H1 (cell line): ENCODE measurements around the gene MZF1. TPM values are rescaled to one million over a fixed set of nuclear protein-coding genes. Genes with fewer than 3 reads are reported as not detected.
A peak's percentile ranks its signal among the peaks of the same experiment; 100 is the strongest.

Source experiments
- CTCF ChIA-PET: fragments of 300-600 bp; sonication (Branson Sonifier 250); formaldehyde crosslinking; loops from one replicate; lab custom pipeline; 2021; ENCODE audit not compliant: partially characterized antibody; lab: Charles Lee
- POLR2A ChIA-PET: fragments of 300-600 bp; sonication (Branson Sonifier 250); formaldehyde crosslinking; loops from one replicate; lab custom pipeline; 2021; ENCODE audit warnings: inconsistent platforms; ENCODE audit not compliant: partially characterized antibody; lab: Charles Lee
- DNase-seq, 2 experiments: peaks; one replicate each; pipeline versions ENCODE4 v3.0.0 to v3.0.0-alpha.2; 2010 to 2022; ENCODE audit warnings: low spot score in 2 of 2, low read depth in 1 of 2, mixed read lengths in 1 of 2
- FAIRE-seq: peaks from 2 replicates; lab custom pipeline; 2011; peaks lifted over from hg19 to GRCh38; lab: Jason Lieb, UNC
- H2AFZ ChIP-seq: 2 replicates; pipeline ENCODE4 v1.8.1; 2012; ENCODE audit warnings: low read length, inconsistent platforms
- H2AK5ac ChIP-seq: 2 replicates; pipeline ENCODE4 v1.6.1; 2013; ENCODE audit warnings: low read depth, low read length
- H2BK120ac ChIP-seq: replicated peaks from 2 replicates; pipeline ENCODE3; 2013; ENCODE audit warnings: low read depth, low read length, inconsistent platforms
- H2BK12ac ChIP-seq: 2 replicates; pipeline ENCODE4 v1.6.1; 2013; ENCODE audit warnings: low read depth, low read length
- H2BK15ac ChIP-seq: 2 replicates; pipeline ENCODE4 v1.6.1; 2013; ENCODE audit warnings: low read length
- H2BK20ac ChIP-seq: 2 replicates; pipeline ENCODE4 v1.6.1; 2013; ENCODE audit warnings: low read length
- H2BK5ac ChIP-seq: 2 replicates; pipeline ENCODE4 v1.6.1; 2013; ENCODE audit warnings: low read depth, low read length
- H3K14ac ChIP-seq: 2 replicates; pipeline ENCODE4 v1.6.1; 2013; ENCODE audit warnings: inconsistent platforms; ENCODE audit not compliant: insufficient read length
- H3K18ac ChIP-seq: 2 replicates; pipeline ENCODE4 v1.6.1; 2013; ENCODE audit warnings: low read length; ENCODE audit errors: extremely low read depth
- H3K23ac ChIP-seq: 2 replicates; pipeline ENCODE4 v1.6.1; 2013; ENCODE audit warnings: inconsistent platforms; ENCODE audit not compliant: insufficient read length
- H3K23me2 ChIP-seq: 2 replicates; pipeline ENCODE4 v1.6.1; 2013; ENCODE audit warnings: low read depth, low read length
- H3K27ac ChIP-seq: 2 replicates; pipeline ENCODE4 v1.6.1; 2011; ENCODE audit warnings: low read depth, low read length, inconsistent platforms
- H3K27me3 ChIP-seq, 4 experiments: replicated peaks in 1 of 4; 1 replicate in 1 of 4; 2 replicates in 3 of 4; pipeline versions ENCODE4 v1.6.1 to v1.8.1; 2011 to 2013; ENCODE audit warnings: low read length in 3 of 4, mild to moderate bottlenecking in 3 of 4, inconsistent platforms in 2 of 4, mixed read lengths in 2 of 4, moderate library complexity in 1 of 4; ENCODE audit not compliant: control insufficient read depth in 3 of 4, insufficient read depth in 3 of 4; ENCODE audit errors: extremely low read depth in 1 of 4
- H3K36me3 ChIP-seq, 4 experiments: 2 replicates each; pipeline versions ENCODE4 v1.6.1 to v1.8.1; 2011 to 2013; ENCODE audit warnings: mild to moderate bottlenecking in 4 of 4, low read length in 3 of 4, moderate library complexity in 2 of 4, control low read depth in 1 of 4, inconsistent platforms in 1 of 4; ENCODE audit not compliant: insufficient read depth in 4 of 4, control insufficient read depth in 2 of 4
- H3K4ac ChIP-seq: replicated peaks from 2 replicates; pipeline ENCODE3; 2013; ENCODE audit warnings: low read length, low read depth, mixed read lengths, inconsistent platforms; ENCODE audit not compliant: insufficient read length
- H3K4me1 ChIP-seq, 4 experiments: replicated peaks in 1 of 4; 1 replicate in 1 of 4; 2 replicates in 3 of 4; pipeline versions ENCODE4 v1.6.1 to v1.8.1; 2011 to 2013; ENCODE audit warnings: low read length in 3 of 4, inconsistent platforms in 2 of 4, mixed read lengths in 1 of 4; ENCODE audit not compliant: insufficient read depth in 4 of 4, control insufficient read depth in 3 of 4
- H3K4me2 ChIP-seq, 2 experiments: 2 replicates each; pipeline versions ENCODE4 v1.6.1 to v1.8.1; 2011 to 2013; ENCODE audit warnings: low read depth in 2 of 2, low read length in 2 of 2, control low read depth in 1 of 2, inconsistent platforms in 1 of 2, mild to moderate bottlenecking in 1 of 2; ENCODE audit not compliant: insufficient read depth in 1 of 2
- H3K4me3 ChIP-seq, 4 experiments: fragments of 200-600, 300-600 bp in 1 of 4; sonication (generic), shearing (Covaris generic), sonication (Bioruptor Twin) in 1 of 4; 2 replicates each; pipeline versions ENCODE4 v1.5.1 to v1.8.1; 2011 to 2016; ENCODE audit warnings: low read length in 4 of 4, low read depth in 3 of 4, control low read depth in 2 of 4, inconsistent platforms in 2 of 4, mild to moderate bottlenecking in 2 of 4, mixed read lengths in 1 of 4, moderate library complexity in 1 of 4; ENCODE audit not compliant: insufficient read depth in 2 of 4; ENCODE audit errors: extremely low read depth in 1 of 4
- H3K56ac ChIP-seq: replicated peaks from 2 replicates; pipeline ENCODE3; 2013; ENCODE audit warnings: low read depth, mild to moderate bottlenecking, mixed read lengths, low read length, inconsistent platforms; ENCODE audit not compliant: insufficient read length
- H3K79me1 ChIP-seq: 2 replicates; pipeline ENCODE4 v1.6.1; 2013; ENCODE audit warnings: low read depth, low read length, control low read depth
- H3K79me2 ChIP-seq, 2 experiments: 2 replicates each; pipeline versions ENCODE4 v1.6.1 to v1.8.1; 2012 to 2013; ENCODE audit warnings: low read length in 2 of 2, mild to moderate bottlenecking in 2 of 2, inconsistent platforms in 1 of 2; ENCODE audit not compliant: insufficient read depth in 2 of 2, control insufficient read depth in 1 of 2
- H3K9ac ChIP-seq, 4 experiments: replicated peaks in 1 of 4; 1 replicate in 1 of 4; 2 replicates in 3 of 4; pipeline versions ENCODE4 v1.6.1 to v1.8.1; 2011 to 2013; ENCODE audit warnings: low read depth in 3 of 4, low read length in 3 of 4, control low read depth in 2 of 4, mild to moderate bottlenecking in 2 of 4, moderate library complexity in 2 of 4, inconsistent platforms in 1 of 4; ENCODE audit errors: extremely low read depth in 1 of 4
- H3K9me3 ChIP-seq, 2 experiments: 2 replicates each; pipeline versions ENCODE4 v1.6.1 to v1.8.1; 2012 to 2013; ENCODE audit warnings: mild to moderate bottlenecking in 2 of 2, moderate library complexity in 2 of 2, control low read depth in 1 of 2, inconsistent platforms in 1 of 2, low read depth in 1 of 2, low read length in 1 of 2, mixed read lengths in 1 of 2; ENCODE audit not compliant: insufficient read depth in 2 of 2
- H4K20me1 ChIP-seq, 2 experiments: replicated peaks in 1 of 2; 2 replicates each; pipeline versions ENCODE3 to v1.8.1; 2011 to 2013; ENCODE audit warnings: inconsistent platforms in 2 of 2, low read length in 2 of 2, mild to moderate bottlenecking in 1 of 2; ENCODE audit not compliant: insufficient read depth in 2 of 2, control insufficient read depth in 1 of 2
- H4K5ac ChIP-seq: 2 replicates; pipeline ENCODE4 v1.6.1; 2013; ENCODE audit warnings: low read length, low read depth, mixed read lengths, inconsistent platforms; ENCODE audit not compliant: insufficient read length
- H4K8ac ChIP-seq: 2 replicates; pipeline ENCODE4 v1.8.0; 2013; ENCODE audit warnings: mild to moderate bottlenecking, moderate library complexity, low read length, inconsistent platforms; ENCODE audit not compliant: insufficient read depth; ENCODE audit errors: extremely low read depth
- H4K91ac ChIP-seq: replicated peaks from 2 replicates; pipeline ENCODE3; 2013; ENCODE audit warnings: low read length, mixed read lengths, inconsistent platforms; ENCODE audit not compliant: insufficient read length
- ASH2L ChIP-seq: fragments of 200-600, 300-600 bp; sonication (generic); IDR thresholded peaks from one replicate; pipeline ENCODE4 v1.7.1; 2017; ENCODE audit warnings: low read length
- CTCF ChIP-seq, 3 experiments: IDR thresholded peaks; 1 replicate in 2 of 3; 2 replicates in 1 of 3; pipeline versions ENCODE4 v1.5.1 to v1.6.1; 2011; ENCODE audit warnings: low read length in 3 of 3, mild to moderate bottlenecking in 3 of 3, inconsistent platforms in 2 of 3, low read depth in 1 of 3, moderate library complexity in 1 of 3; ENCODE audit not compliant: insufficient read depth in 1 of 3; ENCODE audit errors: control extremely low read depth in 1 of 3
- POLR2AphosphoS5 ChIP-seq: IDR thresholded peaks from 2 replicates; pipeline ENCODE4 v1.6.1; 2011; ENCODE audit warnings: low read depth, low read length
- WGBS, 2 experiments: shearing (Covaris generic) in 1 of 2; methylation state at CpG; one replicate each; pipeline versions ENCODE4 v1.1.6 to v1.1.7; 2013 to 2015; ENCODE audit warnings: low lambda C conversion rate in 2 of 2, mixed read lengths in 2 of 2, inconsistent platforms in 1 of 2, low coverage in 1 of 2, missing lambda C conversion rate in 1 of 2; ENCODE audit not compliant: insufficient replicate concordance in 2 of 2, insufficient coverage in 1 of 2, insufficient read length in 1 of 2; ENCODE audit errors: extremely low coverage in 1 of 2, missing lambda C conversion rate in 1 of 2; 5-methylcytosine and 5-hydroxymethylcytosine counted together
- polyA plus RNA-seq, 7 experiments: library from polyadenylated mRNA; depleted of rRNA in 3 of 7; stranded (reverse) in 5 of 7; unstranded in 2 of 7; fragments of >200 nt in 5 of 7; fragments of 200-250 nt in 2 of 7; gene quantifications; 1 replicate in 5 of 7; 2 replicates in 1 of 7; 4 replicates in 1 of 7; pipeline versions ENCODE4 v1.2.1 to v1.2.3, GENCODE V29; 2011 to 2013; ENCODE audit warnings: missing spikeins in 2 of 7, mixed read lengths in 2 of 7
- total RNA-seq: library from RNA; stranded (reverse); fragmentation: NEBNext Ultra II Directional; extraction: Animal tissue kit (Norgen Biotek cat#: 25700); gene quantifications from 2 replicates; pipeline ENCODE4 v1.2.1, GENCODE V29; 2021

Gene MZF1
- total and polyA plus RNA-seq, 2 of the 8 experiments (the other 6 are each of a cell fraction or from before 2014, with no cell fraction given), result 15.2 to 25.0 TPM

- Histone ChIP-seq H3K4ac (no peak overlapping the region), H3K14ac (no peak overlapping the region), H2BK120ac (no peak overlapping the region), H4K5ac (no peak overlapping the region), H2BK5ac (0 out of 2 replicates have a peak overlapping the region, but pooled peaks have one; percentile 35), H3K36me3 (peaks cover 0 to 9% (median 2%) of the 10 kb centered on the region in 4 experiments; a peak in 2 of 8 replicates), H3K4me2 (peak overlapping the region in 1 of 2 experiments; percentile 67; a peak in 1 of 4 replicates), H3K23ac (no peak overlapping the region), H2BK12ac (no peak overlapping the region), H4K20me1 (peaks cover 2 to 9% of the 10 kb centered on the region in 2 experiments), H4K8ac (peak overlapping the region; percentile 25; the same call in 1 of the 2 replicates), H2BK15ac (no peak overlapping the region), H3K79me1 (peaks cover 5% of the 10 kb centered on the region), H3K4me3 (no peak overlapping the region), H3K9ac (no peak overlapping the region), H3K18ac (no peak overlapping the region), H3K9me3 (no peaks in the 10 kb centered on the region), H3K23me2 (peaks cover 11% of the 10 kb centered on the region), H2AFZ (no peak overlapping the region), H3K27ac (no peak overlapping the region), H3K56ac (no peak overlapping the region), H4K91ac (no peak overlapping the region), H2BK20ac (no peak overlapping the region), H3K4me1 (peaks cover 0 to 35% (median 20%) of the 10 kb centered on the region in 4 experiments; a peak in 6 of 7 replicates), H3K27me3 (no peaks in the 10 kb centered on the region), H2AK5ac (no peak overlapping the region), H3K79me2 (peaks cover 0 to 17% of the 10 kb centered on the region in 2 experiments; a peak in 1 of 4 replicates)
- CTCF ChIA-PET, result interaction anchor here (0.7 to 5.2 kb wide), 9 partner anchors 11 to 68 kb away, joined by 3 to 27 read pairs (median 4); no protein-coding TSS in a partner anchor
- DNase-seq (no peak), FAIRE-seq (no peak)
- POLR2A ChIA-PET, result interaction anchor here (0.5 to 21.3 kb wide), 13 partner anchors 8 to 334 kb away, joined by 3 to 650 read pairs (median 6); partner anchors contain the start of genes CHMP2A, RNF225, TRIM28 and UBE2M
- TF ChIP-seq CTCF (IDR thresholded peaks at IDR 0.05; ENCODE audit: control extremely low read depth in 1 of 3, insufficient read depth in 1 of 3, low read depth in 1 of 3, low read length in 3 of 3) (peak in 2 of 3 experiments; percentile 25 to 51; a peak in 3 of 4 replicates), ASH2L (no peak), POLR2AphosphoS5 (peak; percentile 40)
- WGBS, 2 experiments, result 89% methylated on average over 37 of the region's 65 CpGs; no CpG with 5 or more reads in 1 of the 2 experiments
Observed at GRCh38 chr19:58516964-58517833, 55.9 kb downstream of the MZF1 start.
